NB4 (cell line): ENCODE results near the gene TAB2.

Experiments used
- DNase-seq: peaks from one replicate; pipeline ENCODE4 v3.0.0; 2010; ENCODE audit warnings: low read depth
- H3K4me3 ChIP-seq: one replicate; pipeline ENCODE4 v1.5.1; 2011; ENCODE audit warnings: mild to moderate bottlenecking, low read depth, low read length, moderate library complexity
- MAX ChIP-seq: IDR thresholded peaks from 2 replicates; pipeline ENCODE4 v1.6.1; 2011; ENCODE audit warnings: low read depth, low read length
- MYC ChIP-seq: IDR thresholded peaks from 2 replicates; pipeline ENCODE4 v1.6.1; 2011; ENCODE audit warnings: low read depth, low read length
- POLR2A ChIP-seq: IDR thresholded peaks from 2 replicates; pipeline ENCODE4 v1.6.1; 2011; ENCODE audit warnings: mild to moderate bottlenecking; ENCODE audit not compliant: insufficient read length; ENCODE audit errors: extremely low read depth
- TF ChIP-seq, protein P1 (sequence below): IDR thresholded peaks from one replicate; pipeline ENCODE4 v1.5.1; 2012; ENCODE audit warnings: low read depth, low read length

The TAB2 gene

DNA sequence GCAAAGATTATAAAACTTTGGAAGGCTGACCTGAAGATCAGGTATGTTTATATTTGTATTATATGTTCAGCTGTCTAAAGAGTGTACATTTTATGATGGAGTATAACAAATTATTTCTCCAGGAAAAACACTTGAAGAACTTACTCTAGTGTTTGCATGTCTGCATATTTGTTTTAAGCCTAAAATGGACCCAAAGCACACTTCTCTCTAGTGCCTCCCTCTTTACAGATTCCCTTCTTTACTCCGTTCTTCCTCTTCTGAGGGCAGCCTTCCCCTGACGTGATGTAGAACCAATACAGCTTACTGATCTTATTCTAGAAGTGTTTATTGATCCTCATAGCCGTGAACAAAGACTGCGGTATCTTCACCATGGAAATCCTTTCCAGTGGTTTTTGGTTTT, 96.5 kb downstream of the TAB2 start:
- no peak overlapping the region for H3K4me3 ChIP-seq
- no peak for DNase-seq
- TF ChIP-seq MAX (no peak), POLR2A (no peak), MYC (no peak)
- TF ChIP-seq, protein P1, sequence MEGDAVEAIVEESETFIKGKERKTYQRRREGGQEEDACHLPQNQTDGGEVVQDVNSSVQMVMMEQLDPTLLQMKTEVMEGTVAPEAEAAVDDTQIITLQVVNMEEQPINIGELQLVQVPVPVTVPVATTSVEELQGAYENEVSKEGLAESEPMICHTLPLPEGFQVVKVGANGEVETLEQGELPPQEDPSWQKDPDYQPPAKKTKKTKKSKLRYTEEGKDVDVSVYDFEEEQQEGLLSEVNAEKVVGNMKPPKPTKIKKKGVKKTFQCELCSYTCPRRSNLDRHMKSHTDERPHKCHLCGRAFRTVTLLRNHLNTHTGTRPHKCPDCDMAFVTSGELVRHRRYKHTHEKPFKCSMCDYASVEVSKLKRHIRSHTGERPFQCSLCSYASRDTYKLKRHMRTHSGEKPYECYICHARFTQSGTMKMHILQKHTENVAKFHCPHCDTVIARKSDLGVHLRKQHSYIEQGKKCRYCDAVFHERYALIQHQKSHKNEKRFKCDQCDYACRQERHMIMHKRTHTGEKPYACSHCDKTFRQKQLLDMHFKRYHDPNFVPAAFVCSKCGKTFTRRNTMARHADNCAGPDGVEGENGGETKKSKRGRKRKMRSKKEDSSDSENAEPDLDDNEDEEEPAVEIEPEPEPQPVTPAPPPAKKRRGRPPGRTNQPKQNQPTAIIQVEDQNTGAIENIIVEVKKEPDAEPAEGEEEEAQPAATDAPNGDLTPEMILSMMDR: no peak

- DNase-seq: no peak
- no peak overlapping the region for H3K4me3 ChIP-seq
- TF ChIP-seq, protein P1: no peak
- TF ChIP-seq POLR2A (no peak), MAX (no peak), MYC (no peak)
Observed at GRCh38 chr6:149414821-149415220, 97.3 kb downstream of the TAB2 start.

- no peak overlapping the region for H3K4me3 ChIP-seq
- no peak for DNase-seq
- TF ChIP-seq, protein P1: no peak
- TF ChIP-seq MAX: no peak
- no peak for TF ChIP-seq POLR2A
- TF ChIP-seq MYC: no peak
Observed at GRCh38 chr6:149419696-149420404, 102.3 kb downstream of the TAB2 start.

DNA sequence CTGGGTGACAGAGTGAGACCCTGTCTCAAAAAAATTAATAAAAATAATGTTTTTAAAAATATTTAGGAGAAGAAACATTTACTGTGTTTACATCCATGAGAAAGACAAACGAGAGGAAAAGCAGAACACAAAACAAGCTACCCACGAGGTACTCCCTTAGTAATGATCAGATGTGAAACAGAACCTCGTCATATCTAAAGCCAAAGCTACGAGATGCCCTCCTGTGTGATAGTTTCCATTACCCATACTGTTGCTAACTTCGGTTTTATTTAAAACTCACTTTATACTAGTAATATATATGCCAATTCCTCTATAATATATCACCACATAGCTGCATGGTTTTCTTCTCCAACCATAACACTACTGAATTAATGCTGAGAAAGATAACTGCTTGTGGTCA, 103.6 kb downstream of the TAB2 start:
- no peak for TF ChIP-seq POLR2A
- no peak for TF ChIP-seq MAX
- no peak for TF ChIP-seq MYC
- TF ChIP-seq, protein P1: no peak
- H3K4me3 ChIP-seq: no peak overlapping the region
- DNase-seq: no peak

GRCh38 chr6:149422581-149422980, 105.1 kb downstream of the TAB2 start:
- no peak for DNase-seq
- no peak overlapping the region for H3K4me3 ChIP-seq
- TF ChIP-seq POLR2A: no peak
- TF ChIP-seq, protein P1: no peak
- TF ChIP-seq MAX: 0 out of 2 replicates have a peak, but pooled peaks have one; percentile 37
